Urinary bladder (tissue), 2 donors: ENCODE data around the gene RASSF3. TPM values are rescaled to one million over a fixed set of nuclear protein-coding genes. Genes with fewer than 3 reads are reported as not detected.

Source experiments
- polyA plus RNA-seq: library from polyadenylated mRNA; stranded (reverse); fragments of 200-250 nt; gene quantifications from one replicate; pipeline ENCODE4 v1.2.3, GENCODE V29; 2013
- small RNA-seq: library from RNA; depleted of rRNA; stranded (forward); fragments of <200 nt; gene quantifications from one replicate; pipeline ENCODE3, GENCODE V24; 2014
- total RNA-seq: library from RNA; depleted of rRNA; stranded (reverse); fragments of >200 nt; gene quantifications from one replicate; pipeline ENCODE4 v1.2.3, GENCODE V29; 2014
- donor health status: healthy.

Gene RASSF3
- total and polyA plus RNA-seq, 2 donors = 50.4 to 112 TPM

Small RNA genes lying within 50 kb of the gene (small RNA-seq; reads per million reads assigned to genes)
- gene MIR548C (not detected), gene MIR548Z (not detected), gene RF00137 (not detected)

Other genes starting within 250 kb of the RASSF3 start
- 0.95 TPM for gene C12orf56, start 219.7 kb upstream of the RASSF3 start, total RNA-seq
- 0.19 TPM for gene C12orf56, start 219.7 kb upstream of the RASSF3 start, polyA plus RNA-seq
- gene XPOT, start 206.1 kb upstream of the RASSF3 start, total RNA-seq = 77.1 TPM
- gene XPOT, start 206.1 kb upstream of the RASSF3 start, polyA plus RNA-seq = 24.5 TPM
- gene TBK1, start 158.4 kb upstream of the RASSF3 start, total RNA-seq = 63.3 TPM
- 14.1 TPM for gene TBK1, start 158.4 kb upstream of the RASSF3 start, polyA plus RNA-seq
- gene GNS, start 148.9 kb downstream of the RASSF3 start, total RNA-seq = 120 TPM
- 82.0 TPM for gene GNS, start 148.9 kb downstream of the RASSF3 start, polyA plus RNA-seq
- 3.9 TPM for gene TBC1D30, start 214.2 kb downstream of the RASSF3 start, total RNA-seq
- gene TBC1D30, start 214.2 kb downstream of the RASSF3 start, polyA plus RNA-seq = 3.5 TPM